ENCODE measurements around the gene WTIP. TPM values are rescaled to one million over a fixed set of nuclear protein-coding genes. Genes with fewer than 3 reads are reported as not detected.
A peak's percentile ranks its signal among the peaks of the same experiment; 100 is the strongest.
"Not testable (repeated sequence)": the region's sequence is repeated elsewhere in the genome, so short reads cannot be mapped to it uniquely, and the experiment has no call there.

WTIP gene
- 1 to 10 TPM in 1 of 2 experiments, under 1 TPM in 1; 0.68 to 1.2 TPM for total RNA-seq

GRCh38 chr19:34480971-34481841, at the start of gene WTIP:
Gene WTIP (plus strand): TSS chr19:34481758. CDS start chr19:34481975, 217 bp downstream.
- peak; percentile 5 for ATAC-seq
- no peaks in the 10 kb centered on the region for H3K9me3 Mint-ChIP-seq (ENCODE audit: insufficient read depth)
- no peak within 1 kb of the TSS for H3K4me3 Mint-ChIP-seq
- H3K4me1 Mint-ChIP-seq (ENCODE audit: low read depth): no peaks in the 10 kb centered on the region
- no peak within 1 kb of the TSS for H3K27ac Mint-ChIP-seq
- H3K27me3 Mint-ChIP-seq (ENCODE audit: low read depth): peaks cover 36% of the 10 kb centered on the region
- no peak for DNase-seq
- H3K36me3 Mint-ChIP-seq (ENCODE audit: low read depth): no peaks in the 10 kb centered on the region
- ChIA-PET CTCF (no interaction called here), POLR2A (no interaction called here)

GRCh38 chr19:34432797-34433196, 48.8 kb upstream of the WTIP start:
- Mint-ChIP-seq H3K4me1 (ENCODE audit: low read depth) (peaks cover 28% of the 10 kb centered on the region), H3K36me3 (ENCODE audit: low read depth) (peaks cover 62% of the 10 kb centered on the region), H3K27me3 (ENCODE audit: low read depth) (no peaks in the 10 kb centered on the region), H3K4me3 (no peak overlapping the region), H3K9me3 (ENCODE audit: insufficient read depth) (no peaks in the 10 kb centered on the region), H3K27ac (no peak overlapping the region)
- DNase-seq: no peak
- CTCF ChIA-PET: interaction anchor here (1.2 kb wide), 1 partner anchor 17 kb away, joined by 3 read pairs; no protein-coding TSS in a partner anchor
- POLR2A ChIA-PET: no interaction called here
- no peak for ATAC-seq

GRCh38 chr19:34436716-34437115, 44.8 kb upstream of the WTIP start:
- ChIA-PET CTCF (no interaction called here), POLR2A (no interaction called here)
- ATAC-seq: no peak

GRCh38 chr19:34448191-34448590, 33.4 kb upstream of the WTIP start:
- H3K27ac Mint-ChIP-seq: peak overlapping the region; percentile 69
- ATAC-seq: no peak
- no peak for DNase-seq
- ChIA-PET POLR2A (interaction anchor here (0.6 kb wide), 1 partner anchor 1085 kb away, joined by 7 read pairs; no protein-coding TSS in a partner anchor), CTCF (no interaction called here)
- H3K27me3 Mint-ChIP-seq (ENCODE audit: low read depth): no peaks in the 10 kb centered on the region
- H3K4me1 Mint-ChIP-seq (ENCODE audit: low read depth): no peaks in the 10 kb centered on the region
- H3K9me3 Mint-ChIP-seq (ENCODE audit: insufficient read depth): no peaks in the 10 kb centered on the region
- H3K4me3 Mint-ChIP-seq: no peak overlapping the region
- peaks cover 66% of the 10 kb centered on the region for H3K36me3 Mint-ChIP-seq (ENCODE audit: low read depth)

More at GRCh38 chr19:34436716-34437115, 44.8 kb upstream of the WTIP start:
- no peak overlapping the region for H3K4me3 Mint-ChIP-seq
- peaks cover 6% of the 10 kb centered on the region for H3K4me1 Mint-ChIP-seq (ENCODE audit: low read depth)
- no peak for DNase-seq
- H3K27ac Mint-ChIP-seq: no peak overlapping the region
- H3K27me3 Mint-ChIP-seq (ENCODE audit: low read depth): no peaks in the 10 kb centered on the region
- H3K9me3 Mint-ChIP-seq (ENCODE audit: insufficient read depth): no peaks in the 10 kb centered on the region
- H3K36me3 Mint-ChIP-seq (ENCODE audit: low read depth): peaks cover 69% of the 10 kb centered on the region

- Mint-ChIP-seq H3K4me3 (no peak overlapping the region), H3K9me3 (ENCODE audit: insufficient read depth) (no peaks in the 10 kb centered on the region), H3K27me3 (ENCODE audit: low read depth) (no peaks in the 10 kb centered on the region), H3K27ac (no peak overlapping the region), H3K36me3 (ENCODE audit: low read depth) (peaks cover 56% of the 10 kb centered on the region), H3K4me1 (ENCODE audit: low read depth) (no peaks in the 10 kb centered on the region)
- ChIA-PET CTCF (interaction anchor here (1.3 kb wide), 1 partner anchor 10 kb away, joined by 3 read pairs; no protein-coding TSS in a partner anchor), POLR2A (interaction anchor here (1.4 kb wide), 1 partner anchor 25 kb away, joined by 6 read pairs; the partner anchor contains the start of gene UBA2)
- ATAC-seq: no peak
- DNase-seq: no peak
Measured at GRCh38 chr19:34452723-34453122, 28.8 kb upstream of the WTIP start.

- ChIA-PET CTCF (interaction anchor here (2.0 kb wide), 1 partner anchor 24 kb away, joined by 4 read pairs; no protein-coding TSS in a partner anchor), POLR2A (no interaction called here)
Measured at GRCh38 chr19:34454091-34454490, 27.5 kb upstream of the WTIP start.

GRCh38 chr19:34454685-34455084, 26.9 kb upstream of the WTIP start:
- Mint-ChIP-seq H3K36me3 (ENCODE audit: low read depth) (peaks cover 52% of the 10 kb centered on the region), H3K27me3 (ENCODE audit: low read depth) (no peaks in the 10 kb centered on the region), H3K9me3 (ENCODE audit: insufficient read depth) (no peaks in the 10 kb centered on the region), H3K4me3 (no peak overlapping the region), H3K4me1 (ENCODE audit: low read depth) (no peaks in the 10 kb centered on the region), H3K27ac (no peak overlapping the region)
- no peak for ATAC-seq
- POLR2A ChIA-PET: no interaction called here
- CTCF ChIA-PET: interaction anchor here (2.0 kb wide), 1 partner anchor 25 kb away, joined by 4 read pairs; no protein-coding TSS in a partner anchor
- no peak for DNase-seq

More at GRCh38 chr19:34454091-34454490, 27.5 kb upstream of the WTIP start:
- H3K9me3 Mint-ChIP-seq (ENCODE audit: insufficient read depth): no peaks in the 10 kb centered on the region
- no peaks in the 10 kb centered on the region for H3K27me3 Mint-ChIP-seq (ENCODE audit: low read depth)
- no peak overlapping the region for H3K4me3 Mint-ChIP-seq
- DNase-seq: no peak
- H3K27ac Mint-ChIP-seq: no peak overlapping the region
- ATAC-seq: no peak
- no peaks in the 10 kb centered on the region for H3K4me1 Mint-ChIP-seq (ENCODE audit: low read depth)
- peaks cover 52% of the 10 kb centered on the region for H3K36me3 Mint-ChIP-seq (ENCODE audit: low read depth)

- H3K4me1 Mint-ChIP-seq (ENCODE audit: low read depth); DNase-seq; CTCF ChIA-PET; ATAC-seq; H3K27ac Mint-ChIP-seq; H3K27me3 Mint-ChIP-seq (ENCODE audit: low read depth); H3K9me3 Mint-ChIP-seq (ENCODE audit: insufficient read depth); POLR2A ChIA-PET; H3K4me3 Mint-ChIP-seq: not testable (repeated sequence)
- H3K36me3 Mint-ChIP-seq (ENCODE audit: low read depth): peaks cover 57% of the 10 kb centered on the region
Measured at GRCh38 chr19:34455783-34456480, 25.6 kb upstream of the WTIP start.

- Mint-ChIP-seq H3K27me3 (ENCODE audit: low read depth) (no peaks in the 10 kb centered on the region), H3K4me1 (ENCODE audit: low read depth) (no peaks in the 10 kb centered on the region)
Measured at GRCh38 chr19:34457446-34457845, 24.1 kb upstream of the WTIP start.

GRCh38 chr19:34458677-34459076, 22.9 kb upstream of the WTIP start:
- DNase-seq (no peak), ATAC-seq (no peak)
- Mint-ChIP-seq H3K4me3 (no peak overlapping the region), H3K27ac (no peak overlapping the region), H3K27me3 (ENCODE audit: low read depth) (no peaks in the 10 kb centered on the region), H3K9me3 (ENCODE audit: insufficient read depth) (no peaks in the 10 kb centered on the region), H3K36me3 (ENCODE audit: low read depth) (peaks cover 64% of the 10 kb centered on the region), H3K4me1 (ENCODE audit: low read depth) (no peaks in the 10 kb centered on the region)
- CTCF ChIA-PET: no interaction called here
- POLR2A ChIA-PET: no interaction called here

More at GRCh38 chr19:34457446-34457845, 24.1 kb upstream of the WTIP start:
- Mint-ChIP-seq H3K4me3 (no peak overlapping the region), H3K36me3 (ENCODE audit: low read depth) (peaks cover 67% of the 10 kb centered on the region), H3K9me3 (ENCODE audit: insufficient read depth) (no peaks in the 10 kb centered on the region), H3K27ac (no peak overlapping the region)
- ChIA-PET POLR2A (no interaction called here), CTCF (no interaction called here)
- ATAC-seq (no peak), DNase-seq (no peak)

GRCh38 chr19:34459614-34460013, 21.9 kb upstream of the WTIP start:
- Mint-ChIP-seq H3K4me3 (no peak overlapping the region), H3K4me1 (ENCODE audit: low read depth) (no peaks in the 10 kb centered on the region), H3K27me3 (ENCODE audit: low read depth) (no peaks in the 10 kb centered on the region), H3K9me3 (ENCODE audit: insufficient read depth) (no peaks in the 10 kb centered on the region), H3K27ac (no peak overlapping the region), H3K36me3 (ENCODE audit: low read depth) (peaks cover 61% of the 10 kb centered on the region)
- CTCF ChIA-PET: interaction anchor here (1.4 kb wide), 1 partner anchor 29 kb away, joined by 3 read pairs; no protein-coding TSS in a partner anchor
- POLR2A ChIA-PET: no interaction called here
- DNase-seq (no peak), ATAC-seq (no peak)
